ENCODE results near the gene CSNK2A1. TPM values are rescaled to one million over a fixed set of nuclear protein-coding genes. Genes with fewer than 3 reads are reported as not detected.
A peak's percentile ranks its signal among the peaks of the same experiment; 100 is the strongest.
"Not testable (repeated sequence)": the region's sequence is repeated elsewhere in the genome, so short reads cannot be mapped to it uniquely, and the experiment has no call there.

Gene CSNK2A1
- total RNA-seq, 2 experiments from 2014 or later, result 154 to 155 TPM

DNA sequence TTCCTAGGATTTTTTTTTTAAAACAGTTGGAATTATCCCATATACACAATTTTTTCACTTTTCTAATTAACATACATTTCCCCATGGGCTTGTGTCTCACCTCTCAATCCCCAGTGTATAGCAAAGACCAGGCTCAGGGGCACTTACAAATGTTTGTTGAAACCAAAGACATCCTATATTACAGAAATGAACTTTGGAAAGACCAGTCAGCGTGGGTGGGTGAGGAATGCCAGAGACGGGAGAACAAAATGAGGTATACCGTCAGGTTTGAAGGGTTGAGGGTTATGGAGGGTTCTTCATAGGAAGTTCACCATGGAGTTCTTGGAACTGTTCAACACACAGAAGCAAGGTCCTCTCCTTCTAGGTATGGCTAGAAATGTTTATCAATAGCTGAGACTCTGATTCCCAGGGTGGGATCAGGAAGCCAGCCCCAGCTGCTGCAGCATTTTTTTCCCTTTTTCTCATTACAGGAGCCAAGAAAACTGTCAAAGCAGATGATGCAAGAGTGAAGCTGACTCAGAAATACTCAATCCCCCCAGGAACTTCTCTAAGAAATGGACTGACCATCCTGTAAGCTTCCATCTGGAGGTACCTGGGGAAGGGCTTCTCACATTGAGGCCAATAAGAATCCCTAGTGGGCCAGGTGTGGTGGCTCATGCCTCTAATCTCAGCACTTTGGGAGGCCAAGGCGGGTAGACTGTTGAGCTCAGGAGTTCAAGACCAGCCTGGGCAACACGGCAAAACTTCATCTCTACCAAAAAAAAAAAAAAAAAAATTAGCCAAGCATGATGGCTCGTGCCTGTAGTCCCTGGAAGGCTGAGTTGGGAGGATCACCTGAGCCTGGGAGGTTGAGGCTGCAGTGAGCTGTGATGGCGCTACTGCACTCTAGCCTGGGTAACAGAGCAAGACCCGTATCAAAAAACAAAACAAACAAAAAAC is 65.3 kb downstream of the CSNK2A1 start:
- Mint-ChIP-seq H3K4me3 (no peak overlapping the region), H3K27me3 (no peaks in the 10 kb centered on the region), H3K9me3 (no peaks in the 10 kb centered on the region), H3K36me3 (peaks cover 11% of the 10 kb centered on the region), H3K27ac (no peak overlapping the region), H3K4me1 (ENCODE audit: low read depth) (peaks cover 12% of the 10 kb centered on the region)
- no peak for DNase-seq
- ChIA-PET POLR2A (interaction anchor here (0.7 kb wide), 1 partner anchor 97 kb away, joined by 4 read pairs; no protein-coding TSS in a partner anchor), CTCF (interaction anchor here (0.8 to 5.3 kb wide), 11 partner anchors 14 to 167 kb away, joined by 3 to 58 read pairs (median 5); partner anchors contain the start of gene TRIB3)
- intact Hi-C loops (cut with micrococcal nuclease), result loop anchor here (2.0 kb wide), 1 partner anchor 45 kb away; no protein-coding TSS in a partner anchor

DNA sequence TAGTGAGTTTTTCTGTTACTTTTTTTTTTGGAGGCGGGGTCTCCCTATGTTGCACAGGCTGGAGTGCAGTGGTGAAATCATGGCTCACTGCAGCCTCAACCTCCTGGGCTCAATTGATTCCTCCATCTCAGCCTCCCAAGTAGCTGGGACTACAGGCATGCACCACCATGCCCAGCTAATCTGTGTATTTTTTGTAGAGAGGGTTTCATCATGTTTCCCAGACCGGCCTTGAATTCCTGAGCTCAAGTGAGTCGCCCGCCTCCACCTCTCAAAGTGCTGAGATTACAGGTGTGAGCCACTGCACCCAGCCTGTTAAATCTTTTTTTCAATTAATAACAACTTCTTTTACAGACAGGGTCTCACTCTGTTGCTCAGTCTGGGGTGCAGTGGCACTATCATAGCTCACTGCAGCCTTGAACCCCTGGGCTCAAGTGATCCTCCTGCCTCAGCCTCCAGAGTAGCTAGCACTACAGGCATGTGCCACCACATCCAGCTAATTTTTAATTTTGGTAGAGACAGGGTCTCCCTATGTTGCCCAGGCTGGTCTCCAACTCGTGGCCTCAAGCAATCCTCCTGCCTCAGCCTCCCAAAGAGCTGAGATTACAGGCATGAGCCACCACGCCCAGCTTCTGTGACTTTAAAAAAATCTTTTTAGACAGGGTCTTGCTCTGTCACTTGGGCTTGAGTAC is 66.9 kb downstream of the CSNK2A1 start:
- H3K27ac Mint-ChIP-seq; DNase-seq; intact Hi-C loops (cut with micrococcal nuclease); H3K4me3 Mint-ChIP-seq; H3K9me3 Mint-ChIP-seq; POLR2A ChIA-PET; H3K4me1 Mint-ChIP-seq (ENCODE audit: low read depth); H3K36me3 Mint-ChIP-seq; H3K27me3 Mint-ChIP-seq: not testable (repeated sequence)
- CTCF ChIA-PET, result interaction anchor here (0.8 to 5.3 kb wide), 3 partner anchors 45 to 122 kb away, joined by 3 to 58 read pairs (median 16); no protein-coding TSS in a partner anchor

DNA sequence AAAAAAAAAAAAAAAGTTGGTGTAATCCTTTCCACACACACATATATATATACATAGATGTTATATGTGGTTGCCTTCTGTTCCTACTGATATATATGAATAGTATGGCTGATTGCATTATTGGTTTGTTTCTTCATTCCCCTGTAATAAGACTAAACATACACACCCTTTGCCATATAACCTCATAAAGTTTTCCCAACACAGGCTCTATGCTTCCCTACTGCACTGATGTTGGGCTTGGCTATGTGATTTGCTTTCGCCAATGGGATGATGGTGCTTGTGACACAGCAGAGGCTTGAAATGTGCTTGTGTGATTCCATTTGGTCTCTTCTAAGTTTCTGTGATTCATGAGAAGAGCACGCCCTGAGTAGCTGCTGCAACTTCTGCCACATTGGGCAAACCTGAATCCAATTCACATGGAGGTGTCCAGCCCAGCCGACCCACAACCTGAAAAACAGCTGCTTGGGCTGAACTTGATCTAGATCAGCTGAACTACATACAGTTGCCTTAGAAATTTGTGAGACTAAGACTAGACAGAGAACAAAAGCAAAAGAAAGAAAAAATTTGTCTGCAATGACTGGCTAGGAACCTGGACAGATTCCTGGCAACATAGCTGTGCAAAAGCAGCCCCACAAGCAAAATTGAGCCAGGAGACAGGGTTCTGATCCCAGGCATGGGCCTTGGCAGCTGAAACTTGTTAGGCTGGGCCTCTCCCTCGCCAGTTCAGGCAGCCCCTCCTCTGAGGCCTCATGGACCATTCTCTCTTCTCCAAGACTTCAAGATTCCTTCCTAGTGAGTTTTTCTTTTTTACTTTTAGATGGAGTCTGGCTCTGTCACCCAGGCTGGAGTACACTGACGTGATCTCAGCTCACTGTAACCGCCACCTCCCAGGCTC is 67.9 kb downstream of the CSNK2A1 start:
- CTCF ChIA-PET, result interaction anchor here (4.3 to 5.3 kb wide), 2 partner anchors 68 to 121 kb away, joined by 16 to 58 read pairs; no protein-coding TSS in a partner anchor
- no peak for DNase-seq
- POLR2A ChIA-PET, result no interaction called here
- Mint-ChIP-seq H3K36me3 (peaks cover 7% of the 10 kb centered on the region), H3K27ac (no peak overlapping the region), H3K4me3 (no peak overlapping the region), H3K27me3 (no peaks in the 10 kb centered on the region), H3K9me3 (no peaks in the 10 kb centered on the region), H3K4me1 (ENCODE audit: low read depth) (peaks cover 4% of the 10 kb centered on the region)
- intact Hi-C loops (cut with micrococcal nuclease), result no loop called here

DNA sequence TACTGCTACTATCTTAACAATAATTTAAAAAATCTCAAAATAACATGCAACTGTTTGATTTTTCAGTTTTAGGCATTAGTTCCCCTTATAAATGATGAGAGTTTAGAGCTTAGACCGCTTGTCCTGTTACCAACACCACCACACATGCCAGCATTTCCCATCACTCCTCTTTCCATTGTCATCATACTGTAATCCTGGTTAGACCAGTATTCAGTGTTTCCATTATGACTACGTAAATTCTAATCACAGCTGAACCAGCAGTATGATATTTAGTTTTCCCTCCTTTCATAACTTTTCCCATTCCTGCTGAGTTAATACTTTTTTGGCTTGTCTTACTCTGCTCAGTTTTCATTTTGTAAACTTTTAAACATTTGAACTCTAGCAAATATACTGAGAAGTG is 69.0 kb downstream of the CSNK2A1 start:
- Mint-ChIP-seq H3K9me3 (peaks cover 9% of the 10 kb centered on the region), H3K36me3 (peaks cover 7% of the 10 kb centered on the region), H3K4me1 (ENCODE audit: low read depth) (peaks cover 4% of the 10 kb centered on the region), H3K27me3 (peaks cover 2% of the 10 kb centered on the region), H3K27ac (no peak overlapping the region), H3K4me3 (no peak overlapping the region)
- DNase-seq, result no peak
- intact Hi-C loops (cut with micrococcal nuclease), result no loop called here
- ChIA-PET CTCF (interaction anchor here (1.7 kb wide), 1 partner anchor 120 kb away, joined by 5 read pairs; no protein-coding TSS in a partner anchor), POLR2A (no interaction called here)

DNA sequence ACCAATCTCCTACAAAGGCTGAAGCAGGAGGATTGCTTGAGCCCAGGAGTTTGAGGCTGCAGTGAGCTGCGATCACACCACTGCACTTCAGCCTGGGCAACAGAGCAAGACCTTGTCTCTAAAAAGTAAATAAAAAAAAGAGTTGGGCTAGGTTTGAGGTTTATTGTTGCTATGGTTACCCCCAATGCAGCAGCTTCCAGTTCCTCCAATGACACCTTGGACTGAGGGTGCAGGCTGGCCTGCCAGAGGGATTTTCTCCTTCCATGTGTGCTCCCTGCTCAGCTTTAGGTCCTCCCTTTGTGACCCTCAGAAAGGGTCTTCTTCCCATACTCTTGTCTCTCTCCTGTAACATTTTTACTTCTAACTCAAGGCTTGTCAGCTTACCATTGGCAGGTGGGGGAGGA is 70.7 kb downstream of the CSNK2A1 start:
- no peak for DNase-seq
- ChIA-PET POLR2A (no interaction called here), CTCF (interaction anchor here (0.6 to 1.7 kb wide), 4 partner anchors 15 to 172 kb away, joined by 3 to 6 read pairs (median 4); no protein-coding TSS in a partner anchor)
- intact Hi-C loops (cut with micrococcal nuclease), result no loop called here
- Mint-ChIP-seq H3K36me3 (peaks cover 3% of the 10 kb centered on the region), H3K27me3 (peaks cover 2% of the 10 kb centered on the region), H3K4me1 (ENCODE audit: low read depth) (no peaks in the 10 kb centered on the region), H3K27ac (no peak overlapping the region), H3K4me3 (no peak overlapping the region), H3K9me3 (peaks cover 15% of the 10 kb centered on the region)

DNA sequence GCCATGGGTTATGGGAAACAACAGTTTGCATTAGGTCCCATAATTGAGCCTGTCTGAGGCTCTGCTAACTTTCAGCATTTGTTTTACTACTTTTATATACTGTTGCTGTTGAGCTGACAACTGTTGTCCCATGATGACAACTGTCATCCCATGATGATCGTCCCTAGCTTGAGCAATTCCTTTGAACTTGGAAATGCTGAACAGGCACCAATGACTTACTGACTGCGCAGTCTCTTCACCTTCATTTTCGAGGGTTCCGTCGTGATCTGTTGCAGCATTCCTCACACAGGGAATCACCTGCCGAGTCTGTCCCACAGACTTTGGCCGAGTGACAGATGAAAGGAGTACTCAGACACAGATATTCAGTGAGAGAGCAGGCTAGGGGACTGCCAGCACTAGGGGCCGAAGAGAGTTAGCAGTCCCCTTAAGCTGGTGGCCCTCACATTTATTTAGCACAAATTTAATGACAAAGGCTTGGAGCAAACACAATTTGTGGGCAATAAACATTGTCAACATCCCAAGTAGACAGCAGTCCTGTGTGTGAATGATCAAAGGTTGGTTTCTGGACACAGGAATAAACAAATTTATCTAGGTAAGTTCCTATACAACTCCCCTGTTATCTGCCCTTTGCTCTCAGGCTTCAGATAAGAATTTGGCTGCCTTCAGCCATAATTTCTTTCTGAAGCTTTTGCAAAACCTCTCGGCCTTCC is 71.3 kb downstream of the CSNK2A1 start:
- no peak overlapping the region for H3K27ac Mint-ChIP-seq
- ChIA-PET CTCF (interaction anchor here (0.6 to 0.9 kb wide), 4 partner anchors 18 to 898 kb away, joined by 3 to 4 read pairs (median 3); no protein-coding TSS in a partner anchor), POLR2A (no interaction called here)
- DNase-seq, result no peak
- intact Hi-C loops (cut with micrococcal nuclease), result no loop called here
- no peaks in the 10 kb centered on the region for H3K4me1 Mint-ChIP-seq (ENCODE audit: low read depth)
- H3K9me3 Mint-ChIP-seq, result peaks cover 19% of the 10 kb centered on the region
- H3K27me3 Mint-ChIP-seq, result peaks cover 2% of the 10 kb centered on the region
- H3K4me3 Mint-ChIP-seq, result no peak overlapping the region
- peaks cover 3% of the 10 kb centered on the region for H3K36me3 Mint-ChIP-seq

DNA sequence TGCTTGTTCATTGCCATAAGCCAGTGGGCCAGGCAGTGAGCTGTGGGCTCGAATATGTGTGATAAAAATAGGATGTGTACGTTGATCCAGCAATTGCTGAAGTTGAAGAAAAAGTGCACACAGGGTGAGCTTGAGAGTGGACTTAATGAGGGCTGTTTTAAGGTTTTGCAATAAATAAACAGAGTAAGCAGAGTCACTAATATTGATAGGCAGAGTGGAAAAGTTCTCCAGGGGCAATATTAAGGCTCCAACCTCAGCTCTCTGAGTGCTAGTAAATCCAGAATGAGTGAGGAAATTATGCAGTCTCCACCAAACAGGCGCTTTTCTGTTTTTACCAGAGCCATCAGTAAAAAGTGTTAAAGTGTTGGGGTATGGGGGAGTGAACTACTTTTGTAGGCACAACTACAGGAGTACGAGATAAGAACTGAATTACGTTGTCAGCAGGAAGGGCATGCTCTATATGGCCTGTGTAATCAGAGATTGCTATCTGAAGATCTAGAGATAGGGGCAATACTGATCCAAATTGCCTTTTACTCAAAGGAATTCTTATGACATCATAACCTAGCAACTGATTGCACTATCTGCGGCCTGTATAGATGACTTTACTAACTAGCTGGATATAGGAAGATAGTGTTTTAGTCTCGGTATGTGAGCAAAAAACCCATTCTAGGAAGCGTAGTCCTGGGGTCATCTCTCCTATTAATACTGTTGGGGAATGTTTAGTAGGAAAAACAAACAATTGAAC is 73.7 kb downstream of the CSNK2A1 start:
- POLR2A ChIA-PET, result no interaction called here
- no peak for DNase-seq
- Mint-ChIP-seq H3K36me3 (peaks cover 3% of the 10 kb centered on the region), H3K4me3 (no peak overlapping the region), H3K27me3 (peaks cover 2% of the 10 kb centered on the region), H3K4me1 (ENCODE audit: low read depth) (no peaks in the 10 kb centered on the region), H3K27ac (no peak overlapping the region), H3K9me3 (peaks cover 20% of the 10 kb centered on the region)
- CTCF ChIA-PET, result no interaction called here
- intact Hi-C loops (cut with micrococcal nuclease), result no loop called here

DNA sequence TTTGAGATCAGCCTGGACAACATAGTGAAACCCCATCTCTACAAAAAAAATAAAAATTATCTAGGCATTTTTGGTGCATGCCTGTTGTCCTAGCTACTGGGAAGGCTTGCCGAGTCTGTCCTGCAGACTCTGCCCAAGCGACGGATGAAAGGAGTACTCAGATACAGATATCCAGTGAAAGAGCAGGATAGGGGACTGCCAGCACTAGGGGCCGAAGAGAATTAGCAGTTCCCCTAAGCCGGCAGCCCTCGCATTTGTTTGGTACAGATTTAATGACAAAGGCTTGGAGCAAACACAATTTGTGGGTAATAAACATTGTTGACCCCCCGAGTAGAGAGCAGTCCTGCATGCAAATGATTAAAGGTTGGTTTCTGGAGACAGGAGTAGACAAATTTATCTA is 75.8 kb downstream of the CSNK2A1 start:
- no peak for DNase-seq
- Mint-ChIP-seq H3K9me3 (peaks cover 20% of the 10 kb centered on the region), H3K4me3 (no peak overlapping the region), H3K36me3 (no peaks in the 10 kb centered on the region), H3K4me1 (ENCODE audit: low read depth) (peaks cover 6% of the 10 kb centered on the region), H3K27ac (no peak overlapping the region), H3K27me3 (peaks cover 2% of the 10 kb centered on the region)
- intact Hi-C loops (cut with micrococcal nuclease), result no loop called here
- POLR2A ChIA-PET, result no interaction called here
- CTCF ChIA-PET, result interaction anchor here (0.6 kb wide), 1 partner anchor 93 kb away, joined by 3 read pairs; no protein-coding TSS in a partner anchor

DNA sequence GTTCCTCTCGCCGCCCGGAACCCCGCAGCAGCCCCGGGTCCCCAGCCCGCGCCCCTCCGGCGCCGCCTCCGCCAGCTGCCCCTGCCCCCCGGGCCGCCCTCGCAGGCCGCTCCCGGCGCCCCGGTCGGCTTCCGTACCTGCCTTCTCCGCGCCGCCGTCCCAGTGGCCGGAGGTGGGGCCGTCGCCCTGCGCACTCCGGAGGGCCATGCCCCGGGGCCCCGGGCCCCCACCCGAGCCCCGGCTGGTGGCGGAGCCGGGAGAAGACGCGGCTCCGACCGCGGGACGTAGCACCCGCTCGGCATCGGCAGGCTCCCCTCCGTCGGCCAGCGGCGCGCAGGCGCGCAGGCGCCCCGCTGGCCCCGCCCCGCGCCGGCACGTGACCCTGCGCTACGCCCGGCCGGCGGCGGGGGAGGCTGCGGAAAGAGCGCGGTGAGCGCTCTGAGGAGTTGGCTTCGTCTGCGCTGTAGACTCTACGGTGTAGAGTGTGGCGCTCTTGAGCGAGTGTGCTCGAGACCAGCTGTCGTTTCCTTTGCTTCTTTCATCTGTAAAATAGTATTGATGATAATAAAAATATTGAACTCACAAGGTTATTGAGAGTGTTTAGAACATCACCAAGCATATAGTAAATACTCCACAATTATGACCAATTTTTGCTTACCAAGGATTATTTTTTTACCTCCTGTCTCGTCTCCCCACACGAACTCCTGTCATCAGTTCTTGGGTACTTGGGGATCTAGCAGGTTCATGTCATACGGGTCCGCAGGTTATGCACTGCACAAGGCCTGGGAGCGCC is 81.2 kb downstream of the CSNK2A1 start, which contains the start of gene TBC1D20:
Gene TBC1D20, minus strand, starts transcription at position 335 of the 793 bp plus-strand sequence. Its CDS starts 128 bp downstream, at position 207.
- peak; percentile 88 for DNase-seq
- H3K27ac Mint-ChIP-seq, result peak within 1 kb of the TSS; percentile 84
- intact Hi-C loops (cut with micrococcal nuclease), result loop anchor here (1.0 to 5.0 kb wide), 4 partner anchors 24 to 110 kb away; partner anchors contain the start of gene CSNK2A1
- peaks cover 38% of the 10 kb centered on the region for H3K4me1 Mint-ChIP-seq (ENCODE audit: low read depth)
- peaks cover 4% of the 10 kb centered on the region for H3K36me3 Mint-ChIP-seq
- CTCF ChIA-PET, result interaction anchor here (1.1 to 1.8 kb wide), 3 partner anchors 55 to 133 kb away, joined by 3 to 13 read pairs (median 4); partner anchors contain the start of gene RBCK1
- H3K27me3 Mint-ChIP-seq, result no peaks in the 10 kb centered on the region
- peak within 1 kb of the TSS; percentile 86 for H3K4me3 Mint-ChIP-seq
- H3K9me3 Mint-ChIP-seq, result peaks cover 2% of the 10 kb centered on the region
- POLR2A ChIA-PET, result interaction anchor here (1.8 kb wide), 1 partner anchor 55 kb away, joined by 11 read pairs; no protein-coding TSS in a partner anchor
